SK-N-SH (cell line): ENCODE data around the gene DIAPH1. TPM values are rescaled to one million over a fixed set of nuclear protein-coding genes. Genes with fewer than 3 reads are reported as not detected.

ENCODE experiments used
- CTCF ChIA-PET: fragments of 300-600, 350-600 bp; formaldehyde crosslinking; extraction: SDS; loops from one replicate; lab custom pipeline; 2021; lab: Yijun Ruan, JAX
- POLR2A ChIA-PET: fragments of 350-600 bp; sonication (Branson Sonifier 250); formaldehyde crosslinking; extraction: SDS; loops from one replicate; lab custom pipeline; 2020; ENCODE audit warnings: antibody characterized with exemption, inconsistent platforms; lab: Yijun Ruan, JAX
- DNase-seq: peaks from one replicate; pipeline ENCODE4 v3.0.0; 2012
- H2AFZ ChIP-seq: fragments of 200-600 bp; sonication (generic); 2 replicates; pipeline ENCODE4 v1.8.1; 2016; ENCODE audit warnings: antibody characterized with exemption, mild to moderate bottlenecking, low read depth
- H3F3A ChIP-seq: fragments of 200-600 bp; sonication (generic); replicated peaks from 2 replicates; pipeline ENCODE3; 2016; ENCODE audit warnings: antibody characterized with exemption, mild to moderate bottlenecking; ENCODE audit not compliant: insufficient read depth
- H3K27ac ChIP-seq, 2 experiments: fragments of 200-500 bp in 1 of 2; fragments of 200-600 bp in 1 of 2; sonication (Bioruptor generic) in 1 of 2; sonication (generic), shearing (Covaris generic) in 1 of 2; 2 replicates each; pipeline versions ENCODE4 v1.5.1 to v1.6.1; 2014 to 2016; ENCODE audit warnings: low read depth in 2 of 2, inconsistent platforms in 1 of 2, low read length in 1 of 2, mild to moderate bottlenecking in 1 of 2, mixed read lengths in 1 of 2
- H3K27me3 ChIP-seq: fragments of 200-600 bp; sonication (generic), shearing (Covaris generic); 2 replicates; pipeline ENCODE4 v1.6.1; 2016; ENCODE audit warnings: mixed run types; ENCODE audit not compliant: insufficient read depth
- H3K36me3 ChIP-seq, 2 experiments: fragments of 200-500 bp in 1 of 2; fragments of 200-600 bp in 1 of 2; sonication (Bioruptor generic) in 1 of 2; sonication (generic) in 1 of 2; replicated peaks in 1 of 2; 2 replicates each; pipeline versions ENCODE3 to v1.5.1; 2014 to 2016; ENCODE audit warnings: low read length in 1 of 2, mild to moderate bottlenecking in 1 of 2; ENCODE audit not compliant: insufficient read depth in 2 of 2, control insufficient read depth in 1 of 2
- H3K4me1 ChIP-seq, 2 experiments: fragments of 200-500 bp in 1 of 2; fragments of 200-600 bp in 1 of 2; sonication (Bioruptor generic) in 1 of 2; sonication (generic), shearing (Covaris generic) in 1 of 2; 2 replicates each; pipeline versions ENCODE4 v1.5.1 to v1.6.1; 2014 to 2016; ENCODE audit warnings: low read depth in 1 of 2, low read length in 1 of 2, mixed run types in 1 of 2; ENCODE audit not compliant: insufficient read depth in 2 of 2, control insufficient read depth in 1 of 2
- H3K4me2 ChIP-seq: fragments of 200-600 bp; sonication (generic), shearing (Covaris generic); 2 replicates; pipeline ENCODE4 v1.6.1; 2017; ENCODE audit warnings: mixed run types
- H3K4me3 ChIP-seq, 2 experiments: fragments of 200-500 bp in 1 of 2; fragments of 200-600 bp in 1 of 2; sonication (Bioruptor generic) in 1 of 2; sonication (generic), shearing (Covaris generic) in 1 of 2; 2 replicates each; pipeline versions ENCODE4 v1.5.1 to v1.8.1; 2014 to 2016; ENCODE audit warnings: low read depth in 2 of 2, inconsistent platforms in 1 of 2, low read length in 1 of 2, mild to moderate bottlenecking in 1 of 2, mixed read lengths in 1 of 2, moderate library complexity in 1 of 2
- H3K79me2 ChIP-seq: fragments of 200-600 bp; sonication (generic); 2 replicates; pipeline ENCODE4 v1.8.1; 2017; ENCODE audit warnings: mild to moderate bottlenecking; ENCODE audit not compliant: insufficient read depth
- H3K9ac ChIP-seq: fragments of 200-600 bp; sonication (generic); 2 replicates; pipeline ENCODE4 v1.6.1; 2017; ENCODE audit warnings: mixed run types
- H3K9me2 ChIP-seq: fragments of 200-600 bp; sonication (generic); 2 replicates; pipeline ENCODE4 v1.6.1; 2017; ENCODE audit warnings: mixed run types
- H3K9me3 ChIP-seq: fragments of 200-600 bp; sonication (generic); 2 replicates; pipeline ENCODE4 v1.6.1; 2017; ENCODE audit warnings: mixed run types, mild to moderate bottlenecking, moderate library complexity
- H4K20me1 ChIP-seq: fragments of 200-600 bp; sonication (generic); 2 replicates; pipeline ENCODE4 v1.6.1; 2017; ENCODE audit warnings: mild to moderate bottlenecking, mixed run types; ENCODE audit not compliant: insufficient read depth
- CHD2 ChIP-seq: fragments of 150-350 bp; IDR thresholded peaks from 2 replicates; pipeline ENCODE4 v1.6.1; 2018; ENCODE audit warnings: low read length; ENCODE audit not compliant: partially characterized antibody
- ELF1 ChIP-seq: IDR thresholded peaks from 2 replicates; pipeline ENCODE4 v1.4.0; 2012
- FOSL2 ChIP-seq: IDR thresholded peaks from 2 replicates; pipeline ENCODE4 v1.4.0; 2012; ENCODE audit warnings: low read depth, mild to moderate bottlenecking, moderate library complexity, borderline replicate concordance
- FOXJ3 ChIP-seq: sonication (generic); formaldehyde crosslinking; IDR thresholded peaks from 2 replicates; pipeline ENCODE4 v1.5.1; 2020; ENCODE audit warnings: mild to moderate bottlenecking, missing genetic modification reagents
- JUND ChIP-seq: IDR thresholded peaks from 2 replicates; pipeline ENCODE4 v1.4.0; 2012
- MXI1 ChIP-seq: IDR thresholded peaks from 2 replicates; pipeline ENCODE4 v1.6.1; 2012; ENCODE audit warnings: mild to moderate bottlenecking, low read depth, low read length, improper control_type of control experiment
- NFIC ChIP-seq: IDR thresholded peaks from 2 replicates; pipeline ENCODE4 v1.4.0; 2012; ENCODE audit warnings: borderline replicate concordance
- NRF1 ChIP-seq: IDR thresholded peaks from 2 replicates; pipeline ENCODE4 v1.6.1; 2012; ENCODE audit warnings: low read depth, mild to moderate bottlenecking, low read length
- POLR2AphosphoS5 ChIP-seq: IDR thresholded peaks from 2 replicates; pipeline ENCODE4 v1.6.1; 2012; ENCODE audit warnings: low read depth, low read length
- RAD21 ChIP-seq: IDR thresholded peaks from 2 replicates; pipeline ENCODE4 v1.6.1; 2012; ENCODE audit warnings: mild to moderate bottlenecking, low read length
- RCOR1 ChIP-seq: fragments of 150-350 bp; IDR thresholded peaks from 2 replicates; pipeline ENCODE4 v1.6.1; 2017; ENCODE audit warnings: antibody characterized with exemption, low read length
- RFX5 ChIP-seq: IDR thresholded peaks from 2 replicates; pipeline ENCODE4 v1.6.1; 2012; ENCODE audit warnings: mild to moderate bottlenecking, improper control_type of control experiment, low read length
- RXRA ChIP-seq: IDR thresholded peaks from 2 replicates; pipeline ENCODE4 v1.4.0; 2012; ENCODE audit warnings: low read depth, mild to moderate bottlenecking, borderline replicate concordance
- TCF12 ChIP-seq: IDR thresholded peaks from 2 replicates; pipeline ENCODE4 v1.4.0; 2012
- WGBS: methylation state at CpG from one replicate; pipeline ENCODE4 v1.1.6; 2017; ENCODE audit warnings: low lambda C conversion rate; 5-methylcytosine and 5-hydroxymethylcytosine counted together
- polyA plus RNA-seq, 3 experiments: library from polyadenylated mRNA; depleted of rRNA; stranded (reverse); fragments of >200 nt; gene quantifications; 2 replicates each; pipeline ENCODE4 v1.2.3, GENCODE V29; 2012
- TF ChIP-seq, protein P1 (sequence below): IDR thresholded peaks from 2 replicates; pipeline ENCODE4 v1.6.1; 2012; ENCODE audit warnings: mild to moderate bottlenecking, low read depth, low read length, moderate library complexity
- TF ChIP-seq, protein P2 (sequence below): IDR thresholded peaks from 2 replicates; pipeline ENCODE4 v1.4.0; 2012; ENCODE audit warnings: low read depth, borderline replicate concordance
- TF ChIP-seq, protein P3 (sequence below): fragments of 200-600 bp; sonication (generic); IDR thresholded peaks from 2 replicates; pipeline ENCODE4 v1.6.1; 2017; ENCODE audit warnings: antibody characterized with exemption, mild to moderate bottlenecking, moderate library complexity
- TF ChIP-seq, protein P4 (sequence below): fragments of 150-350 bp; IDR thresholded peaks from 2 replicates; pipeline ENCODE4 v1.6.1; 2017; ENCODE audit warnings: antibody characterized with exemption, low read length, low read depth, borderline replicate concordance
- TF ChIP-seq, protein P5 (sequence below): IDR thresholded peaks from 2 replicates; pipeline ENCODE4 v1.4.0; 2012; ENCODE audit warnings: low read depth, borderline replicate concordance
- TF ChIP-seq, protein P6 (sequence below): IDR thresholded peaks from 2 replicates; pipeline ENCODE4 v1.4.0; 2012; ENCODE audit warnings: low read depth

DIAPH1 gene
- polyA plus RNA-seq, 1 of the 3 experiments (the other 2 are of a cell fraction): 30.4 TPM

DNA sequence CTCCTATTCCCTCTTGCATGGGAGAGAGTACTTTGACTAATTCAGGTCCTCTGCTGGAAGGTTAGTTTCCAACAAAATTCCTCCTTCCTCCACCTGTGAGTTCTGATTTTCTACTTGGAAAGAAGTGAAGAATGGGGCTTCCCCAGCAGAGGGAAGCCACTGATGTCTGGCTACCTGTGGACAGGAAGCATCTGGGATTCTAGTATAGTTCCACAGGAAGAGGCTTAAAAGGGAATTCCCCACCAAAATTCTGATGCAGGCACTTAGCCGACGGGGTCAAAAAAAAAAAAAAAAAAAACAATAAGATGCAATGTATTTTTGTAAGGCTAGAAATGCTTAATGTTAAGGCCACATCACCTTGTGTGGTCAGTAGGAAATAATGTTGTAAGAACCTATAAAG, 96.5 kb downstream of the DIAPH1 start:
- peak overlapping the region; percentile 72; the same call in 1 of the 2 replicates for H3K9ac ChIP-seq
- TF ChIP-seq RCOR1: no peak
- TF ChIP-seq NRF1: no peak
- no peak for TF ChIP-seq ELF1
- no peak for TF ChIP-seq MXI1
- no peak for TF ChIP-seq RAD21
- TF ChIP-seq, protein P1, sequence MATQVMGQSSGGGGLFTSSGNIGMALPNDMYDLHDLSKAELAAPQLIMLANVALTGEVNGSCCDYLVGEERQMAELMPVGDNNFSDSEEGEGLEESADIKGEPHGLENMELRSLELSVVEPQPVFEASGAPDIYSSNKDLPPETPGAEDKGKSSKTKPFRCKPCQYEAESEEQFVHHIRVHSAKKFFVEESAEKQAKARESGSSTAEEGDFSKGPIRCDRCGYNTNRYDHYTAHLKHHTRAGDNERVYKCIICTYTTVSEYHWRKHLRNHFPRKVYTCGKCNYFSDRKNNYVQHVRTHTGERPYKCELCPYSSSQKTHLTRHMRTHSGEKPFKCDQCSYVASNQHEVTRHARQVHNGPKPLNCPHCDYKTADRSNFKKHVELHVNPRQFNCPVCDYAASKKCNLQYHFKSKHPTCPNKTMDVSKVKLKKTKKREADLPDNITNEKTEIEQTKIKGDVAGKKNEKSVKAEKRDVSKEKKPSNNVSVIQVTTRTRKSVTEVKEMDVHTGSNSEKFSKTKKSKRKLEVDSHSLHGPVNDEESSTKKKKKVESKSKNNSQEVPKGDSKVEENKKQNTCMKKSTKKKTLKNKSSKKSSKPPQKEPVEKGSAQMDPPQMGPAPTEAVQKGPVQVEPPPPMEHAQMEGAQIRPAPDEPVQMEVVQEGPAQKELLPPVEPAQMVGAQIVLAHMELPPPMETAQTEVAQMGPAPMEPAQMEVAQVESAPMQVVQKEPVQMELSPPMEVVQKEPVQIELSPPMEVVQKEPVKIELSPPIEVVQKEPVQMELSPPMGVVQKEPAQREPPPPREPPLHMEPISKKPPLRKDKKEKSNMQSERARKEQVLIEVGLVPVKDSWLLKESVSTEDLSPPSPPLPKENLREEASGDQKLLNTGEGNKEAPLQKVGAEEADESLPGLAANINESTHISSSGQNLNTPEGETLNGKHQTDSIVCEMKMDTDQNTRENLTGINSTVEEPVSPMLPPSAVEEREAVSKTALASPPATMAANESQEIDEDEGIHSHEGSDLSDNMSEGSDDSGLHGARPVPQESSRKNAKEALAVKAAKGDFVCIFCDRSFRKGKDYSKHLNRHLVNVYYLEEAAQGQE: no peak
- no peak for TF ChIP-seq RFX5
- TF ChIP-seq POLR2AphosphoS5: no peak
- TF ChIP-seq CHD2: no peak
- TF ChIP-seq, protein P2, sequence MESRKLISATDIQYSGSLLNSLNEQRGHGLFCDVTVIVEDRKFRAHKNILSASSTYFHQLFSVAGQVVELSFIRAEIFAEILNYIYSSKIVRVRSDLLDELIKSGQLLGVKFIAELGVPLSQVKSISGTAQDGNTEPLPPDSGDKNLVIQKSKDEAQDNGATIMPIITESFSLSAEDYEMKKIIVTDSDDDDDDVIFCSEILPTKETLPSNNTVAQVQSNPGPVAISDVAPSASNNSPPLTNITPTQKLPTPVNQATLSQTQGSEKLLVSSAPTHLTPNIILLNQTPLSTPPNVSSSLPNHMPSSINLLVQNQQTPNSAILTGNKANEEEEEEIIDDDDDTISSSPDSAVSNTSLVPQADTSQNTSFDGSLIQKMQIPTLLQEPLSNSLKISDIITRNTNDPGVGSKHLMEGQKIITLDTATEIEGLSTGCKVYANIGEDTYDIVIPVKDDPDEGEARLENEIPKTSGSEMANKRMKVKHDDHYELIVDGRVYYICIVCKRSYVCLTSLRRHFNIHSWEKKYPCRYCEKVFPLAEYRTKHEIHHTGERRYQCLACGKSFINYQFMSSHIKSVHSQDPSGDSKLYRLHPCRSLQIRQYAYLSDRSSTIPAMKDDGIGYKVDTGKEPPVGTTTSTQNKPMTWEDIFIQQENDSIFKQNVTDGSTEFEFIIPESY: no peak
- TF ChIP-seq, protein P3, sequence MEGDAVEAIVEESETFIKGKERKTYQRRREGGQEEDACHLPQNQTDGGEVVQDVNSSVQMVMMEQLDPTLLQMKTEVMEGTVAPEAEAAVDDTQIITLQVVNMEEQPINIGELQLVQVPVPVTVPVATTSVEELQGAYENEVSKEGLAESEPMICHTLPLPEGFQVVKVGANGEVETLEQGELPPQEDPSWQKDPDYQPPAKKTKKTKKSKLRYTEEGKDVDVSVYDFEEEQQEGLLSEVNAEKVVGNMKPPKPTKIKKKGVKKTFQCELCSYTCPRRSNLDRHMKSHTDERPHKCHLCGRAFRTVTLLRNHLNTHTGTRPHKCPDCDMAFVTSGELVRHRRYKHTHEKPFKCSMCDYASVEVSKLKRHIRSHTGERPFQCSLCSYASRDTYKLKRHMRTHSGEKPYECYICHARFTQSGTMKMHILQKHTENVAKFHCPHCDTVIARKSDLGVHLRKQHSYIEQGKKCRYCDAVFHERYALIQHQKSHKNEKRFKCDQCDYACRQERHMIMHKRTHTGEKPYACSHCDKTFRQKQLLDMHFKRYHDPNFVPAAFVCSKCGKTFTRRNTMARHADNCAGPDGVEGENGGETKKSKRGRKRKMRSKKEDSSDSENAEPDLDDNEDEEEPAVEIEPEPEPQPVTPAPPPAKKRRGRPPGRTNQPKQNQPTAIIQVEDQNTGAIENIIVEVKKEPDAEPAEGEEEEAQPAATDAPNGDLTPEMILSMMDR: no peak
- no peak for TF ChIP-seq FOSL2
- no peak for TF ChIP-seq NFIC
- TF ChIP-seq, protein P4, sequence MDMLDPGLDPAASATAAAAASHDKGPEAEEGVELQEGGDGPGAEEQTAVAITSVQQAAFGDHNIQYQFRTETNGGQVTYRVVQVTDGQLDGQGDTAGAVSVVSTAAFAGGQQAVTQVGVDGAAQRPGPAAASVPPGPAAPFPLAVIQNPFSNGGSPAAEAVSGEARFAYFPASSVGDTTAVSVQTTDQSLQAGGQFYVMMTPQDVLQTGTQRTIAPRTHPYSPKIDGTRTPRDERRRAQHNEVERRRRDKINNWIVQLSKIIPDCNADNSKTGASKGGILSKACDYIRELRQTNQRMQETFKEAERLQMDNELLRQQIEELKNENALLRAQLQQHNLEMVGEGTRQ: no peak
- no peak for TF ChIP-seq JUND
- no peak for TF ChIP-seq TCF12
- TF ChIP-seq, protein P5, sequence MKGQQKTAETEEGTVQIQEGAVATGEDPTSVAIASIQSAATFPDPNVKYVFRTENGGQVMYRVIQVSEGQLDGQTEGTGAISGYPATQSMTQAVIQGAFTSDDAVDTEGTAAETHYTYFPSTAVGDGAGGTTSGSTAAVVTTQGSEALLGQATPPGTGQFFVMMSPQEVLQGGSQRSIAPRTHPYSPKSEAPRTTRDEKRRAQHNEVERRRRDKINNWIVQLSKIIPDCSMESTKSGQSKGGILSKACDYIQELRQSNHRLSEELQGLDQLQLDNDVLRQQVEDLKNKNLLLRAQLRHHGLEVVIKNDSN: no peak
- no peak for TF ChIP-seq FOXJ3
- TF ChIP-seq, protein P6, sequence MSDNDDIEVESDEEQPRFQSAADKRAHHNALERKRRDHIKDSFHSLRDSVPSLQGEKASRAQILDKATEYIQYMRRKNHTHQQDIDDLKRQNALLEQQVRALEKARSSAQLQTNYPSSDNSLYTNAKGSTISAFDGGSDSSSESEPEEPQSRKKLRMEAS: no peak
- no peak for TF ChIP-seq RXRA
- H3K4me3 ChIP-seq: no peak overlapping the region
- peaks cover 58% of the 10 kb centered on the region for H3F3A ChIP-seq
- DNase-seq: no peak
- no peaks in the 10 kb centered on the region for H3K9me3 ChIP-seq
- peaks cover 24 to 33% of the 10 kb centered on the region in 2 experiments for H3K36me3 ChIP-seq
- H3K4me2 ChIP-seq: peak overlapping the region; percentile 73; the same call in 1 of the 2 replicates
- peak overlapping the region; percentile 75 to 99 for H3K27ac ChIP-seq
- 43% methylated on average over 2 of the region's 2 CpGs for WGBS
- H2AFZ ChIP-seq: no peak overlapping the region
- no peaks in the 10 kb centered on the region for H3K9me2 ChIP-seq
- ChIA-PET POLR2A (no interaction called here), CTCF (interaction anchor here (2.3 to 13.1 kb wide), 6 partner anchors 8 to 105 kb away, joined by 11 to 191 read pairs (median 66); partner anchors contain the start of genes PCDHGB7 and PCDHGC3)
- H4K20me1 ChIP-seq: no peaks in the 10 kb centered on the region
- peaks cover 41 to 68% of the 10 kb centered on the region in 2 experiments for H3K4me1 ChIP-seq
- H3K79me2 ChIP-seq: peaks cover 22% of the 10 kb centered on the region
- H3K27me3 ChIP-seq: no peaks in the 10 kb centered on the region
